NCI-H1092 (cell line): ENCODE measurements around the gene JPT1.
"Not testable (repeated sequence)": the region's sequence is repeated elsewhere in the genome, so short reads cannot be mapped to it uniquely, and the experiment has no call there.

Experiments used
- DNase-seq: peaks from one replicate; lab custom pipeline; 2025; lab: John Stamatoyannopoulos, UW

The JPT1 gene

DNA sequence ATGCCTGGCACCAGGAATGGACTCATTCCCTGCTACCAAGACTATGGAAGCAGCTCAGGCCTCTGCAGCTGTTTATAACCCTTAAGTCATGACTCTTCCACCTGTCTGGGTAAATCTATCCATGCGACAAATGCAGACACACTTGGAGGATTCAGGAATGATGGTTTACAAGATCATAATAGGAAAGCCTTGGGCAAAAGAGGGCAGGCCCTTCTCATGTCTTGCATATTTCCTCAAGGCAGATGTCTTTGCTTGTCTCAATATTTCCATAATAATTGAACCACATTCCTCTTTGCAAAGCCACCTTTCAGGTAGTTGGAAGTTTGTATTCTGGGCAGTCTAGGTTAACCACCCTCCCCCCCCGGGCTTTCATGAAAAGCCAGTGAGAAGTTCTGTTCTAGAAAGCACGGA, 884 bp upstream of the JPT1 start:
- no peak for DNase-seq

DNA sequence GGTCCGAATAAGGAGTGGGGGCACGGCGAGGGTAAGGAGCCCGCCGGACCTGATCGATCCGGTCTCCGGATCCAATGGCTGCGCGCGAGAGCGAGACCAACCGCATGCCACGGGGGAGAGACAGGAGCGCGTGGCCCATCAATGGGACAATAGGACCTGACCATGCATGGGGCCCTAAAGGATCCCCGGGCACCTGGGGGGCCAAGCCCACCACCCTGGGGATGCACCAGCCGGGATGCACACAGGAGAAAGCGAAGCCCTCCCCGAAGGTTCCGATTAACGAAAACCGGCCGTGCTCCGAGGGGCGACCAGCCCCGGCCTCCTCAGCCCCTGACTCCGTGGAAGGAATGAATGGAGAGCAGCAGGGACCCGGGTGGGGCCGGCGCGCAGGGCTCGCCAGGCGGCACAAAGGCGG, 525 bp downstream of the JPT1 start:
- peak; percentile 12 for DNase-seq

DNA sequence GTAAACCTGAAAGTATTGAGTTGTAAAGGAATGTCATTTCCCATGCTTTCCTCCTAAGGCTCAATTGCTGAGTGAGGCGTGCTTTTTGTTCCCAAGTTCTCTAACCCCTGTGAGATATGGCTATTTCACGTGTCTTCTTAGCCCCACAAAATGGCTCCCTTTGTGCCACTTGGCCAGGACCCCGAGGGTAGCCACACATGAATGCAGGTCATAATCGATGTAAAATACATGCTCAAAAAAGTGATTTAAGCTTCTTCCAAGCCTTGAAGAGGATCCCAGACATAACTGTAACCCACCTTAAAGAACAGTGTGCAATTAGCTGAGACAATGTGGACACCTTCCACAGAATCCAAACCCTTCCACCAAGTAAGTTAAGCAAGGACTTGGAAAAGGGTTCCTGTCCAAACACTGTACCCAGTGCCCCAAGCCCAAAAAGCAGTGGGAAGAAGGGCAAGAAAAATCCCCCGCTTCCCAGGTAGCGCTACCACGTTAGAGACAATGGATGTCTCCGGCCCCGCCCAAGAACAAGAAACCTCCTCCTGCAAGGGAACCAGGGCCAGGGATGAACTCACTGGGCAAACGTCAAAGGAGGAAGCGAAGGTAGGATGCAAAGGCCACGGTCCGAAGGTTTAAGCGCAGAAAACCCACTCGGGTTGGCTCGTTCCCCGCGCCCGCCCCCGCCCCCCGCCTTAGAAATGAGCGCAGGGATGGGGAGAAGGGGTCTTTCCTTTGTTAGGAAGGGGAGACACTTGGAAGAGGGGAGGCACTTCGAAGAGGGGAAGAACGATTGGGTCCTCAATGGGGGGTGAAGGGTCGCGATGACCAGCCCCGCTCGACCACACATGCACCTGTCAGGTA, 1.2 kb downstream of the JPT1 start:
- DNase-seq: peak; percentile 19

DNA sequence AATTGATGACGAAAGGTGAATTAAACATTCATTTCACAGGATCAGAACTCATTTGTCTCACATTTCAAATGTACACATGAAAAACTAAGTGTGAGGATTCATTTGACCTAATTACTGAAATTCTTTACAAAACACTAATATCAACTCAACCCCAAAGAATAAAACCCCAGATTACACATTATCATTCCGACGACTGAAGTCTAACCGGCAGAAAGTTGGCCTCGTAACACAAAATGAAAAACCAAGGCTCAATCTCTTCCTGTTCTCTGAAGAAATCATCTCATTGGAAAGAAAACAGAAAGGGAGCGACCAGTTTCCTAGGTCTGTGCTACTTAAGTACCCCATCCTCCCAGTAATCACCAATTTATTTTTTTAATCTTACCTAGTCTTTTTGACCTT, 1.8 kb downstream of the JPT1 start:
- no peak for DNase-seq

DNA sequence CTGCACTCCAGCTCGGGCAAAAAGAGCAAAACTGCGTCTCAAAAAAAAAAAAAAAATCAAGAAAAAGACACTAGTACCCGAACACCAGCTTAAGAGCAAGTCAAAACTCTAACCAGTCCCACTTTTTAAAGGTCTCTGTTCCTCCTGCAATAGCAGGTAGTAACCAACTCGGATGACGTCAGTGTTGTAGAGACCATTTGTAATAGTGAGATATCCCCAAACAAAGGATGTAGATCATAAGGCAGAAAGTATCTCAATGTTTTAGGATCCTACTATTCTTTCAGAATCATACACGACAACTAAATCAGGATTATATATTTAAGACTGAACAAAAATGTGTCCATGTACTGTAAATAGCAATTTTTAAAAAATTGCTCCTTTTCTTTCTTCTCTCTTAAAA, 2.4 kb downstream of the JPT1 start:
- peak; percentile 10 for DNase-seq

DNA sequence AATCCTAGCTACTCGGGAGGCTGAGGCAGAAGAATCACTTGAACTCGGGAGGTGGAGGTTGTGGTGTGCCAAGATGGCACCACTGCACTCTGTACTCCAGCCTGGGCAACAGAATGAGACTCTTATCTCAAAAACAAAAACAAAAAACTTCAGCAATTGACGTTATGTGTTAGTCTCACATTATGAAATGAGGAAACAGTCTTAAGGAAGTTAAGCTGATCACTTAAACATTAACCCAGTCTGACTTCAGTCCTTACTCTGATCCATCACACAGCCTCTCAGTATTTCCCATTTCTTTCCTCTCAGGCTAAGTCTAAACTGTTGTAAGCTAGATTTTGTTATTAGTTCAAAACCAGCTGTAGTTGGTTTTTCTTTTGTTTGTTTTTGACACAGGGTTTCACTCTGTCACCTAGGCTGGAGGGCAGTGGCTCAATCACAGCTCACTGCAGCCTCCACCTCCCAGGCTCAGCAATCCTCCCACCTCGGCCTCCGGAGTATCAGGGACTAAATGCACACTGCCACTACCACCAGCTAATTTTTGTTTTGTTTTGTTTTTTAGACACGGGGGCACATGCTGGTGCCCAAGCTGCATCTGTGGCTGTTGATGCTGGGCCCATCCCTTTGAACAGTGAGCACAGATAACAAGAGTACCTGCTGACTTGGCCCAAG, 6.3 kb downstream of the JPT1 start:
- DNase-seq: no peak

DNA sequence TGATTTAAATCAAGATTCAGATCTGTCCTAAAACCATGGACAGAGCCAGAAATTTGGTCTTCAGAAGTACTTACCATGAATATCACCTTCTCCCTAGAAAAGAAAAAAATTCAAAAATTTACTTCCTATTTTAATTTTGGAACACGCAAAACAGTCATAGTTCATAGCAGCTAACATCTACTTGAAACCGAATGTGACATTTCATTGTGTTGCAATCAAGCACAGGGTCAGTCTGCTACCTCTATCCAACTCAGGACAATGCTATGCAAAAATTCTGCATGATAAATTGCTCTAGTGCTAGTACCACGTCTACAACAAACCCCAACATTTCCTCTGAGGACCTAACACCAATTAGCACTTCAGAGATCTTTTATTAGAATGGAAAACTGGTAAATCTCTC, 7.7 kb downstream of the JPT1 start:
- no peak for DNase-seq

DNA sequence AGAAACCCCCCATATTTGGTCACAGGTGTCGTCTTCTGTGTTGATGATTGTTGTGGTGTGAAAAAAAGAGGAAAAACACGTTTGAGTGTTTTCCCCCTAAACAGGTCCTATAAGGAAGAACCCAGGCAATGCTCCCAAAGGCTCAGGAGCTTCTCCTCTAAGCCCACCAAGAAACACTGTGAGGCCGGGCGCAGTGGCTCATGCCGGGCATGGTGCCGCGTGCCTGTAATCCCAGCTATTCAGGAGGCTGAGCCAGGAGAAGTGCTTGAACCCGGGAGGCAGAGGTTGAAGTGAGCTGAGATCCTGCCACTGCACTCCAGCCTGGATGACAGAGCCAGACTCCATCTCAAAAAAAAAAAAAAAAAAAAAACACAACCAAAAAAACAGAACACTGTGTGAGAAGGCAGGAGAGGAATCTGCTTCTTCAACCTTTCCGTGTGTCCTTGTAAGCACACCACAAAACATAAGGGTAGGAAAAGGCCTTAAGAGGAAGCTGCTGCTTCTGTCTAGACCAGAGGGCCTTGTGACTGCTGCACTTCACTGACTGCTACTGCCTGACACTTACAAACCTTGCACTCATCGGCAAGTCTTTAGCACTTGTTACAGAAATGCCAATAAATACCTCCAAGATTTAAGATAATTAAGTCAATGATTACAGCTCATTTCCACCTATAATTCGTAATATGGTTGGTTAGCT, 9.3 kb downstream of the JPT1 start:
- no peak for DNase-seq

DNA sequence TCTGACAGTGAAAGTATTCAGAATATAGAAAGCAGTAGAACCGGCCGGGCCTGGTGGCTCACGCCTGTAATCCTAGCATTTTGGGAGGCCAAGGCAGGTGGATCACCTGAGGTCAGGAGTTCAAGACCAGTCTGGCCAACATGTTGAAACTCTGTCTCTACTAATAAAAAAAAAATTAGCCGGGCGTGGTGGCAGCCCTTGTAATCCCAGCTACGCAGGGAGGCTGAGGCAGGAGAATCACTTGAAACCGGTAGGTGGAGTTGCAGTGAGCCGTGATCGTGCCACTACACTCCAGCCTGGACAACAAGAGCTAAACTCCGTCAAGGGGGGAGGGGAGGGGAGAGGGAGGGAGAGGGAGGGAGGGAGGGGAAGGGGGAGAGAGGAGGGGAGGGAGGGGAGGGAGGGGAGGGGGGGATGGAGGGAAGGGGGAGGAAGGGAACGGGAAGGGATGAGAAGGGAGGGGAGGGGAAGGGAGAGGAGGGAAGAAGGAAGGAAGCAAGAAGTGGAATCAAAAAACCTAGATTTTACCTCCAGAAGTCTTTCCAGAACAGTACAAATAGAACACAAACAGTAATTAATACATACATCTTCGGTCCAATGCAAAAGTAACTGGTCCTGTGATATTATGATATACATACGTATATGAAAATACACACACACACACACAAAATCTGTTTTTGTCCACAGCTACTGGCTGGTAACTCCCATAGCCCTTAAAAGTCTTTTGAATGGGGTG, 11.9 kb downstream of the JPT1 start:
- DNase-seq: no peak

DNA sequence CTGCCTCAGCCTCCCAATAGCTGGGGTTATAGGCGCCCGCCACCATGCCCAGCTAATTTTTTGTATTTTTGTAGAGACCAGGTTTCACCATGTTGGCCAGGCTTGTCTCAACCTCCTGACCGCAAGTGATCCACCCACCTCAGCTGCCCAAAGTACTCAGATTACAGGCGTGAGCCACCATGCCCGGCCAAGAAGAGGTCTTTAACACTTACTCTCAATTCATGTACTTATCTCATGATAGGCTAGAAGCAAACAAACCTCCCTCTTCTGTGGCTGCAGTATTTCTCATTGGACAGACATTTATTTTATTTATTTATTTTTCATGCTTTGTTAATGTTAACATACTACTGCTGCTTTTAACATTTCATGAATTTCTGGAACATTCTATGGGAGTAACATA, 15.8 kb downstream of the JPT1 start:
- no peak for DNase-seq

DNA sequence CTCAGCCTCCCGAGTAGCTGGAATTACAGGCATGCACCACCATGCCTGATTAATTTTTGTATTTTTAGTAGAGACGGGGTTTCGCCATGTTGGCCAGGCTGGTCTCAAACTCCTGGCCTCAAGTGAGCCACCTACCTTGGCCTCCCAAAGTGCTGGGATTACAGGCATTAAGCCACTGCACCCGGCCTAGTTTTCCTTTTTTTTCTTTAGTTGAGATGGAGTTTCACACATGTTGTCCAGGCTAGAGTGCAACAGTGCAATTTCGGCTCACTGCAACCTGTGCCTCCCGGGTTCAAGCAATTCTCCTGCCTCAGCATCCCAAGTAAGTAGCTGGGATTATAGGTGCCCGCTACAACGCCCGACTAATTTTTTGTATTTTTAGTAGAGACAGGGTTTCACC, 16.6 kb downstream of the JPT1 start:
- not testable (repeated sequence) for DNase-seq

DNA sequence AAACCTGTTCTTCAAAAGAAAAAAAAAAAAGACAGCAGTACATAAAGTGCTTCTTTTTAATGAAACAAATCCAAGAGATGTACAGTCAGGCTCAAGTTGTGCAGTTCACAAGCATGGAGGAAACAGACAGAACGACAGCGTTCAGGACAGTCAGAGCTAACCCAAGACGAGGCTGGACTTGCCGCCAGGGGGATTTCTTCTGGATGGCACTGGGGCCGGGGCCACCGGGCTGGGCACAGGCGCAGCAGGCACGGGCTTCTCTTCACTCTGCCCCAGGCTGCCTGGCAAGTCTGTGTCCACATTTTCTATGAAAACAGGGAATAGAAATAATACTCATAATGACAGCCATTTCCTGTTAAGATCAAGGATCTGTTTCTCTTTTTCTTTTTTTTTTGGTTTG, 18.4 kb downstream of the JPT1 start:
- DNase-seq: no peak

DNA sequence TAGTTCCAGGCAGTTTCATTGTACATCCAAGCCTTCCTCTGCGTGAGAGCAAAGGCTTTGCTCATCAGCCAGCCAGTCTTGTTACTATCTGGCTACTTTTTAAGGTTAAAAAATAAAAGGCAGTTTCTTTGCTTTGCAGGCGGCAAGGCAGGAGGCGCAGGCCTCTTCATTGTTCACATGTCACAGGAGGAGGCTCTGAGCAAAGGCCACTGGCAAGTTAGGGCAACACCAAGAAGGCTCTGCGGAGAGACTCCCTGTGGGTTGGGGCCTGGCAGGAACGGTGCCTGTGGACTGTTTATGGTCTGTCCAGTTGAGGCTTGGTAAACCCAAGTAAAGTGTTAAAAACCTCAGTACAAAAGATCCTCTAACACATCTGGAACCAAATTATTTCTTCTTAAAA, 18.9 kb downstream of the JPT1 start:
- DNase-seq: no peak

DNA sequence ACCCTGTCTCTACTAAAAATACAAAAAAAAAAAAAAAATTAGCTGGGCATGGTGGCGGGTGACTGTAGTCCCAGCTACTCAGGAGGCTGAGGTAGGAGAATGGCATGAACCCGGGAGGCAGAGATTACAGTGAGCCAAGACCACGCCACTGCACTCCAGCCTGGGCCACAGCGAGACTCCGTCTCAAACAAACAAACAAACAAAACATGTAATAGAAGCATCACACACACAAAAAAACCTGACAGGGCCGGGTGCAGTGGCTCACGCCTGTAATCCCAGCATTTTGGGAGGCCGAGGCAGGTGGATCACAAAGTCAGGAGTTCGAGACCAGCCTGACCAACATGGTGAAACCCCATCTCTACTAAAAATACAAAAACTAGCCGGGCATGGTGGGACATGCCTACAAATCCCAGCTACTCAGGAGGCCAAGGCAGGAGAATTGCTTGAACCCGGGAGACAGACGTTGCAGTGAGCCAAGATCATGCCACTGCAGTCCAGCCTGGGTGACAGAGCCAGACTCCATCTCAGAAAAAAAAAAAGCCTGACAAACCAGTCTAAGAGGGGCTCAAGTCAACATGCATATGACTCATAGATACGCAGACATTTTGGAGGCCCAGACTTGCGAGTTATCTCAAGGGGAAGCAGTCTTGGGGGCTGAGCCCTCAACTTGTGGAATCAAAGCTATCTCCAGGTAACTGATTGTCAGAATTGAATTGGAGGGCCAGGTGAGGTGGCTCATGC, 20.5 kb downstream of the JPT1 start:
- not testable (repeated sequence) for DNase-seq

DNA sequence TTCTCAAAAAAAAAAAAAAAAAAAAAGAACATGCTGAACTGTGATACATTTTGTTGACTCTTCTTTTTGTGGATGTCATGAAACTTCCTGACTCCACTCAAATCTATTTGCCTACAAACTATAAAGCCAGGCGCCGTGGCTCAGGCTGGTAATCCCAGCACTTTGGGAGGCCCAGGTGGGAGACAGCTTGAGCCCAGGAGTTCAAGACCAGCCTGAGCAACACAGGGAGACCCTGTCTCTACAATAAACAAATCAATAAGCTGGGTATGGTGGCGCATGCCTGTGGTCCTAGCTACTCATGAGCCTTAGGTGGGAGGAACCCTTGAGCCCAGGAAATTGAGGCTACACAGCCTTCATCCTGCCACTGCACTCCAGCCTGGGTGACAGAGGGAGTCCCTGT, 21.3 kb downstream of the JPT1 start:
- no peak for DNase-seq

DNA sequence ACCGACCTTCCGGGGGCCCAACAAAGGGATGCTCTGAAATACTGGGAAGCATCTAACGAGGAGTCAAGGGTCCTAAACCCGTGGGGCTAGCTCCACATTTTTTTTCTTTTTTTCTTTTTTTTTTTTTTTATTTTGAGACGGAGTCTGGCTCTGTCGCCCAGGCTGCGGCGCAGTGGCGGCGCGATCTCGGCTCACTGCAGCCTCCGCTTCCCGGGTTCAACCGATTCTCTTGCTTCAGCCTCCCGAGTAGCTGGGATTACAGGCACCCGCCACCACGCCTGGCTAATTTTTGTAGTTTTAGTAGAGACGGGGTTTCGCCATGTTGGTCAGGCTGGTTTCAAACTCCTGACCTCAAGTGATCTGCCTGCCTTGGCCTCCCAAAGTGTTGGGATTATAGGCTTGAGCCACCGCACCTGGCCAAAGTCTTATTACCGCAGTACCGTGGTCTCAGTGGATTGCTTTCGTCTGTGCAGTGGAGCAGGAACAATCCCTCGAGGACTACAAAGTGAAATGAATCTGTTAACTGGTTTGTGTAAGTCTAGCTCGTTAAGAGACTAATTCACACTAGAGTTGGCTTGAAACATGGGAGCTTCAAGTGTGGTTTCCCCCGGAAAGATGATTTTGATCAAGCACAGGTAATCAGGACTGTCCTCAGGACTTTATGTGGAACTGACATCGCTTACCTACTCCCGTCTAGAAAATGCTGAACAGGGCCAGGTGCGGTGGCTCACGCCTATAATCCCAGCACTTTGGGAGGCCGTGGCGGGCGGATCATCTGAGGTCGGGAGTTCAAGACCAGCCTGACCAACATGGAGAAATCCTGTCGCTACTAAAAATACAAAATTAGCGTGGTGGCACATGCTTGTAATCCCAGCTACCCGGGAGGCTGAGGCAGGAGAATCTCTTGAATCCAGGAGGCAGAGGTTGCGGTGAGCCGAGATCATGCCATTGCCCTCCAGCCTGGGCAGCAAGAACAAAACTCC, 22.0 kb downstream of the JPT1 start:
- not testable (repeated sequence) for DNase-seq

DNA sequence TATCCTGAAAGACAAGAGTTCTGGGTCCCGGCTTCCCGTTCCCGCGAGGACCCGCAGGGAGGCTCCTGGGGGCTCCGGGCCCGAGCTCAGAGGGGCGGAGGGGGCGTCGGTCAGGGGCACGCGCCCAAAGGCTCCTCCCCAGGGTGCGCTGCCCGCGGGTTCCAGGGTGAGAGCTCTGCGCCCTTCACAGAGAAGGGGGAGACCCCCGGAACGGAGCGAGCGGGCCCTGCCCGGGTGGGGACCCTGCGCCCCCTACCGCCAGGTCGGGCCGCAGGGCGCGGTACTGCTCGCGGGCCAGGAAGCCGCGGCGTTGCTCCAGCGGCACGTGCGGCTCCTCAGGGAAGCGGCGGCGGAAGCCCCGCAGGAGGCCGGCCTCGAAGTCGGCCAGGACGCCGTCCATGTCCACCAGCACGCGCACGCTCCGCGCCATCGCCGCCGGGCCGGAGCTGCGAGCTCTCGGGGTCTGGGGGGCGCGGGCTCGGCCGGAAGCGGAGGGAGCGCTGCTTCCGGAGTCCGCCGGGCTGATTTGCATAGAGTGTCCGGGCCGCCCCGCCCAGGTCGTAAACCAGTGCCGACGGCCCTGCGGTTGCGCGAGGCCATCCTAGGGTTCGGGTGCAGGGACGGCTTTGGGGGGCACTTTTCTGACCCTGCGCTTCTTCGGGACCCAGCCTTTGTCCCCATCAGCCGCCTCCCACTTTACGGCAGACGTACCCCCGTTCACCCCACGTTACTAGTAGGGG, 22.9 kb downstream of the JPT1 start, which contains the start of gene NT5C:
Gene NT5C (minus strand): TSS at position 465 of the 740 bp plus-strand sequence. CDS start 35 bp downstream, at position 430.
- DNase-seq: peak; percentile 77

DNA sequence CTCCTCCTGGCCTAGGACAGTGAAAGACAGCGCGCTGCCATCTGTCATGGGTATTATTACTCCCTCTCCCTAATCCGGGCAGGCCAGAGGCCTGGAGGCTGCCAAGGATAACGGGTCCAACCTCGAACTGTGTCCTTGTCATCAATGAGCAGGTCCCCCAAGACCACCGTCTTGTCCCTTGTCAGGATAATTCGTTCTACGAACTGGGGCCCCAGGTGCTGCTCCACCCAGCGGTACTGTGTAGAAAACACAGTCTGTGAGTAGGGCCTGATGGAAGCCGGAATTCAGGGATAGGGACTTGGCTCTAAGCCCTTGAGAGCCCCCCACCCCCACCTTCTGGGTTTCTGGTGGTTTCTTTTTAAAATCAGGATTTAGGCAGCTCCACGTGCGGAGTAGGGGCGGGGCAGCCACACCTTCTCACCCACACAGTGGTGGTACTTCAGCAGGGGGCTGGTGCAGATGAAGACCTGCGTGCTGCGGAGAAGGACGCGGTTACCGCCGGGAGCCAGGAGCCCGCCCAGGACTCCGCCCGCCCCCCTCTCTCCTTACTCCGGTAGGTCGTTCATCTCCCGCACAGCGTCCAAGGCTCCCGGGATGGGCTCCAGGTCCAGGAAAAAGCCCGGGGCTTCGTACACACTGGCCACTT, 23.6 kb downstream of the JPT1 start:
- DNase-seq: peak; percentile 32

DNA sequence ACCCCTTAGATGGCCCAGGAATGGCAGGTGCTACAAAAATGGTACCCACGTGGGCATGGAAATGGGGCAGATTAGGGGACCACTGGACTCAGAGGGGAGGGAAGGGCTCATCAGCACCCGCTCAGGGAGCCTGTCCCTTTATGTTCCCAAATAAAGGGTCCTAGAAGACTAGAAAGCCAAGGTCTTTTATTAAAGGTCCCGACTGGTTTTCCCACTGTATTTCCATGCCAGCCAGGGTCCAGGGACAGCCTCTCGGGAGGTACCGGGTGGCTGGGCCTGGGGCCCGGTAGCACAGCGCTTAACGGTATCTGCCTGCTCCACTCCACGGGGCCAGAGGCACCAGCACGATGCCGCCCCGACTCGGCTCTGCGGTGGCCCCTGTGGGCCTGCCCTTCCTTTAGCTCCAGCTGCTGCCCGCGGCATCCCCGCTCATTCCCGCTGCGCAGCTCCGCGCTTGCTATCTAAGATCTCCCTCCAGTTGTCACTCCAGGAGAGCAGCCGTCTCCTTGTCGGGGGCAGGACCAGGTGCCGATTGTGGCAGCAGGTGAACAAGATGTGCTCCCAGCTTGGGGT, 24.2 kb downstream of the JPT1 start:
- DNase-seq: no peak
